Sigmoid colon (tissue), 7 donors: Measurements from ENCODE around the gene RPS27. TPM values are rescaled to one million over a fixed set of nuclear protein-coding genes. Genes with fewer than 3 reads are reported as not detected.
A peak's percentile ranks its signal among the peaks of the same experiment; 100 is the strongest.

ENCODE experiments used
- DNase-seq: peaks from one replicate; pipeline ENCODE4 v3.0.0-alpha.2; 2019
- H3K27ac ChIP-seq, 4 donors: fragments of 200-600 bp; sonication (generic); one replicate each; pipeline ENCODE4 v1.5.1; 2016 to 2019; ENCODE audit warnings: mild to moderate bottlenecking in 1 of 4
- H3K27me3 ChIP-seq, 3 donors: fragments of 200-600 bp; sonication (generic); one replicate each; pipeline ENCODE4 v1.5.1; 2019; ENCODE audit warnings: mild to moderate bottlenecking in 1 of 3
- H3K36me3 ChIP-seq, 4 donors: fragments of 200-600 bp; sonication (generic); one replicate each; pipeline ENCODE4 v1.5.1; 2016 to 2019
- H3K4me1 ChIP-seq, 4 donors: fragments of 200-600 bp; sonication (generic); one replicate each; pipeline ENCODE4 v1.5.1; 2017 to 2019
- H3K4me3 ChIP-seq, 4 donors: fragments of 200-600 bp; sonication (generic); one replicate each; pipeline ENCODE4 v1.5.1; 2017 to 2019; ENCODE audit warnings: mild to moderate bottlenecking in 2 of 4, moderate library complexity in 1 of 4
- H3K9me3 ChIP-seq, 4 donors: fragments of 200-600 bp in 3 of 4; sonication (generic) in 3 of 4; one replicate each; pipeline versions ENCODE4 v1.5.1 to v1.6.1; 2013 to 2019
- CTCF ChIP-seq, 4 experiments: fragments of 450-650 bp in 3 of 4; fragments of 200-600 bp in 1 of 4; IDR thresholded peaks; one replicate each; pipeline ENCODE4 v1.5.1; 2016 to 2019; ENCODE audit warnings: antibody characterized with exemption in 4 of 4, mild to moderate bottlenecking in 3 of 4, moderate library complexity in 2 of 4
- EP300 ChIP-seq, 4 donors: sonication (generic); formaldehyde crosslinking; IDR thresholded peaks; one replicate each; pipeline ENCODE4 v1.6.1; 2017; ENCODE audit warnings: antibody characterized with exemption in 4 of 4
- POLR2A ChIP-seq, 2 donors: fragments of 450-650 bp; IDR thresholded peaks; one replicate each; pipeline ENCODE4 v1.6.1; 2016; ENCODE audit warnings: antibody characterized with exemption in 2 of 2, mild to moderate bottlenecking in 2 of 2, moderate library complexity in 2 of 2
- POLR2AphosphoS5 ChIP-seq, 4 donors: sonication (generic); formaldehyde crosslinking; IDR thresholded peaks; one replicate each; pipeline ENCODE4 v1.6.1; 2017; ENCODE audit warnings: antibody characterized with exemption in 4 of 4
- WGBS, 2 donors: extraction: QIAGEN DNeasy Blood & Tissue Kit; methylation state at CpG; one replicate each; pipeline ENCODE4 v1.1.7; 2013; 5-methylcytosine and 5-hydroxymethylcytosine counted together
- intact Hi-C: fragments of 100-400 bp; cut with DNase I; formaldehyde crosslinking; loops from one replicate; pipeline ENCODE4 v1.15.1; 2023
- polyA plus RNA-seq, 3 donors: library from polyadenylated mRNA; stranded (reverse); fragments of 200-250 nt; gene quantifications; one replicate each; pipeline ENCODE4 v1.2.3, GENCODE V29; 2013
- total RNA-seq, 4 donors: library from RNA; depleted of rRNA; stranded (reverse); fragments of >200 nt; gene quantifications; one replicate each; pipeline ENCODE4 v1.1.0, GENCODE V29; 2016
- donor health status: healthy with polysubstance abuse.
- donor health status: Bipolar disorder and iron deficiency.
- donor health status: healthy.

Gene RPS27
- total and polyA plus RNA-seq, 7 donors = 1,466 to 20,490 (median 4,347) TPM

GRCh38 chr1:153963030-153963849, 27.3 kb upstream of the RPS27 start, which contains the start of gene SLC39A1:
Gene SLC39A1 (minus strand): TSS chr1:153963537. CDS start chr1:153962715, 822 bp downstream.
- peaks cover 0 to 62% (median 51%) of the 10 kb centered on the region in 4 donors for H3K4me1 ChIP-seq
- H3K27ac ChIP-seq = peak within 1 kb of the TSS; percentile 95 to 98 (median 96)
- peak; percentile 45 to 67 for TF ChIP-seq POLR2A (IDR thresholded peaks at IDR 0.05)
- peak; percentile 69 to 89 (median 84) for TF ChIP-seq POLR2AphosphoS5 (IDR thresholded peaks at IDR 0.05)
- no peak for TF ChIP-seq EP300 (IDR thresholded peaks at IDR 0.05)
- intact Hi-C loops = no loop called here
- 0 to 1% methylated on average over 54 of the region's 54 CpGs for WGBS, 2 donors
- peak within 1 kb of the TSS; percentile 62 to 84 (median 80) for H3K4me3 ChIP-seq
- H3K9me3 ChIP-seq = no peaks in the 10 kb centered on the region
- DNase-seq = peak; percentile 99
- H3K36me3 ChIP-seq = peaks cover 0 to 21% (median 6%) of the 10 kb centered on the region in 4 donors
- H3K27me3 ChIP-seq = no peaks in the 10 kb centered on the region

GRCh38 chr1:153963850-153964331, 26.7 kb upstream of the RPS27 start:
- Histone ChIP-seq H3K36me3 (peaks cover 0 to 21% (median 6%) of the 10 kb centered on the region in 4 donors), H3K9me3 (no peaks in the 10 kb centered on the region), H3K27me3 (no peaks in the 10 kb centered on the region), H3K4me3 (peak overlapping the region; percentile 62 to 84 (median 80)), H3K27ac (peak overlapping the region; percentile 95 to 98 (median 96)), H3K4me1 (peaks cover 0 to 67% (median 54%) of the 10 kb centered on the region in 4 donors)
- intact Hi-C loops = loop anchor here (1.0 kb wide), 1 partner anchor 22 kb away; the partner anchor contains the start of gene RAB13
- TF ChIP-seq POLR2AphosphoS5 (IDR thresholded peaks at IDR 0.05) (no peak), CTCF (IDR thresholded peaks at IDR 0.05) (no peak), POLR2A (IDR thresholded peaks at IDR 0.05) (no peak), EP300 (IDR thresholded peaks at IDR 0.05) (no peak)
- peak; percentile 82 for DNase-seq
- WGBS, 2 donors = 1 to 2% methylated on average over 22 of the region's 22 CpGs

- whole genome bisulfite sequencing, 2 donors = 0% methylated on average over 60 of the region's 60 CpGs
- TF ChIP-seq POLR2AphosphoS5 (IDR thresholded peaks at IDR 0.05) (peak; percentile 88 to 97 (median 95)), EP300 (IDR thresholded peaks at IDR 0.05) (no peak), CTCF (IDR thresholded peaks at IDR 0.05) (peak in 3 of 4 experiments; percentile 12 to 27 (median 25)), POLR2A (IDR thresholded peaks at IDR 0.05) (peak; percentile 66 to 72)
- Histone ChIP-seq H3K27ac (peak within 1 kb of the TSS; percentile 82 to 93 (median 91)), H3K36me3 (no peaks in the 10 kb centered on the region), H3K27me3 (no peaks in the 10 kb centered on the region), H3K4me3 (peak within 1 kb of the TSS; percentile 45 to 59 (median 53)), H3K9me3 (no peaks in the 10 kb centered on the region), H3K4me1 (peaks cover 0 to 44% (median 33%) of the 10 kb centered on the region in 4 donors)
- intact Hi-C loops = no loop called here
- DNase-seq = peak; percentile 97
Measured at GRCh38 chr1:153967107-153967999, 23.2 kb upstream of the RPS27 start, which contains the start of gene CREB3L4. Gene CREB3L4 (plus strand): TSS chr1:153967902. CDS start chr1:153968526, 624 bp downstream.

- H3K27ac ChIP-seq = peak overlapping the region; percentile 82 to 93 (median 91)
- DNase-seq = no peak
- H3K36me3 ChIP-seq = no peaks in the 10 kb centered on the region
- 1 to 2% methylated on average over 8 of the region's 8 CpGs for WGBS, 2 donors
- TF ChIP-seq CTCF (IDR thresholded peaks at IDR 0.05) = no peak
- no peak for TF ChIP-seq EP300 (IDR thresholded peaks at IDR 0.05)
- TF ChIP-seq POLR2A (IDR thresholded peaks at IDR 0.05) = no peak
- TF ChIP-seq POLR2AphosphoS5 (IDR thresholded peaks at IDR 0.05) = no peak
- H3K27me3 ChIP-seq = no peaks in the 10 kb centered on the region
- H3K9me3 ChIP-seq = no peaks in the 10 kb centered on the region
- intact Hi-C loops = loop anchor here (2.0 kb wide), 1 partner anchor 17 kb away; no protein-coding TSS in a partner anchor
- peak overlapping the region; percentile 45 to 59 (median 53) for H3K4me3 ChIP-seq
- peaks cover 0 to 37% (median 28%) of the 10 kb centered on the region in 4 donors for H3K4me1 ChIP-seq
Measured at GRCh38 chr1:153968000-153968363, 22.6 kb upstream of the RPS27 start.
